Naive thymus-derived CD8-positive, alpha-beta T cell (primary cell): ENCODE data around the gene BRINP3. TPM values are rescaled to one million over a fixed set of nuclear protein-coding genes. Genes with fewer than 3 reads are reported as not detected.

Experiments
- ATAC-seq, 2 donors: fragments of 150-1000 bp; cut with Tn5 transposase in 1 of 2; sonication (Bioruptor Pico), chemical (Tn5 transposase) in 1 of 2; 1 replicate in 1 of 2; 2 replicates in 1 of 2; pipeline ENCODE4 v1.10.0; 2021; ENCODE audit warnings: mild to moderate bottlenecking in 2 of 2, moderate library complexity in 2 of 2
- POLR2A ChIA-PET: fragments of 350-600 bp; sonication (Branson Sonifier 250); formaldehyde crosslinking; loops from one replicate; lab custom pipeline; 2021; ENCODE audit warnings: antibody characterized with exemption; lab: Charles Lee
- DNase-seq, 10 donors: peaks; one replicate each; pipeline versions ENCODE4 v3.0.0 to v3.0.0-alpha.2; 2020 to 2022
- H3K27ac Mint-ChIP-seq, 10 donors: one replicate each; pipeline ENCODE4 v1.8.0; 2020 to 2022; ENCODE audit warnings: mild to moderate bottlenecking in 10 of 10, mixed read lengths in 10 of 10, moderate library complexity in 4 of 10, inconsistent platforms in 1 of 10
- H3K27me3 Mint-ChIP-seq, 5 donors: one replicate each; pipeline ENCODE4 v1.8.0; 2021 to 2022; ENCODE audit warnings: mixed read lengths in 5 of 5
- H3K36me3 Mint-ChIP-seq, 3 donors: one replicate each; pipeline ENCODE4 v1.8.0; 2020 to 2022; ENCODE audit warnings: mixed read lengths in 3 of 3, mild to moderate bottlenecking in 2 of 3, inconsistent platforms in 1 of 3
- H3K4me1 Mint-ChIP-seq, 4 donors: one replicate each; pipeline ENCODE4 v1.8.0; 2021 to 2022; ENCODE audit warnings: mixed read lengths in 4 of 4
- H3K4me3 Mint-ChIP-seq, 10 donors: one replicate each; pipeline ENCODE4 v1.8.0; 2020 to 2022; ENCODE audit warnings: mild to moderate bottlenecking in 10 of 10, mixed read lengths in 10 of 10, moderate library complexity in 6 of 10, inconsistent platforms in 1 of 10
- H3K9me3 Mint-ChIP-seq, 9 donors: one replicate each; pipeline ENCODE4 v1.8.0; 2020 to 2022; ENCODE audit warnings: mixed read lengths in 9 of 9, mild to moderate bottlenecking in 3 of 9, inconsistent platforms in 1 of 9, moderate library complexity in 1 of 9
- polyA plus RNA-seq, 3 donors: library from polyadenylated mRNA; unstranded; fragments of 300-500 nt; fragmentation: Illumina TruSeq; gene quantifications; one replicate each; pipeline ENCODE4 v1.2.3, GENCODE V29; 2021
- total RNA-seq, 8 experiments: library from RNA in 2 of 8; stranded (reverse) in 2 of 8; gene quantifications; one replicate each; pipeline ENCODE4 v1.2.3 and lab custom pipeline; 2021 to 2026

Gene BRINP3
- total and polyA plus RNA-seq, 5 experiments from 2014 or later = not detected

DNA sequence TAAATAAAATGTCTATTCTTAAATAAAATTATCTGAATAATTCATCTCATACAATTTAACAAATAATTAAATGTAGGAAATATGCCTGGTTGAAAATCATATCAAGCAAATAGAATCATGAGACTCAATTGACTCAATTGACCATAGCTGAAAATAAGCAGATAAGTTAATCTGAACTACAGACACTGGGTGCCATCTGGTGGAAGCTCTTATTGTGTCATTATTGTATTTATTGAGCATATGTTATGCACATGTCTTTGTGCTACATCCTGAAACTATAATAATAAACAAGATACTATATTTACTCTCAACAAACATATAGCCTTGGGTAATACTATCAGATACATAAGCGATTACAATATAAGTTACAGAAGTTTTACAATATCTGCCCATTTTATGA lies 41.0 kb downstream of the BRINP3 start:
- H3K9me3 Mint-ChIP-seq = peaks cover 0 to 9% (median 0%) of the 10 kb centered on the region in 9 donors
- POLR2A ChIA-PET = no interaction called here
- ATAC-seq = no peak
- no peaks in the 10 kb centered on the region for H3K27me3 Mint-ChIP-seq
- H3K27ac Mint-ChIP-seq = no peak overlapping the region
- no peaks in the 10 kb centered on the region for H3K4me1 Mint-ChIP-seq
- no peaks in the 10 kb centered on the region for H3K36me3 Mint-ChIP-seq
- DNase-seq = no peak
- no peak overlapping the region for H3K4me3 Mint-ChIP-seq

DNA sequence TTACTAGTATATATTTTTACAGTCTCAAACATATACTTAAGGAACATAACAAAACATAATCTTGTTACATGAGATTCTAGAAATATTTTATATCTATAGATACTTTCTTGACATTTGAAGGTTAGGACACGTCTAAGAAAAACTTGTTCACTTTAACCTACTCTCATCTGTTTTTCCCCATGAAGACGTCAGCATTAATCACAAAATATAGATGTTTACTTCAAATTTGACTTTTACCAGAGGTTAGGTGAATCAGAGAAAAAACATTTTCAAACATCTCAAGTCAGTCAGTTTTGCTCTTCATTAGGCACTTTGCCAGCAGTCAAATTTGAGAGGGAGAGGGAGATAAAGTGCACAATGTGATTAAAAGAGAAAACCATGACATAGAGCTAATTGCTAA lies 47.7 kb downstream of the BRINP3 start:
- ATAC-seq = no peak
- H3K9me3 Mint-ChIP-seq = peaks cover 0 to 6% (median 2%) of the 10 kb centered on the region in 9 donors
- no peaks in the 10 kb centered on the region for H3K27me3 Mint-ChIP-seq
- no peak for DNase-seq
- H3K36me3 Mint-ChIP-seq = no peaks in the 10 kb centered on the region
- no peaks in the 10 kb centered on the region for H3K4me1 Mint-ChIP-seq
- no peak overlapping the region for H3K4me3 Mint-ChIP-seq
- no peak overlapping the region for H3K27ac Mint-ChIP-seq
- POLR2A ChIA-PET = no interaction called here

DNA sequence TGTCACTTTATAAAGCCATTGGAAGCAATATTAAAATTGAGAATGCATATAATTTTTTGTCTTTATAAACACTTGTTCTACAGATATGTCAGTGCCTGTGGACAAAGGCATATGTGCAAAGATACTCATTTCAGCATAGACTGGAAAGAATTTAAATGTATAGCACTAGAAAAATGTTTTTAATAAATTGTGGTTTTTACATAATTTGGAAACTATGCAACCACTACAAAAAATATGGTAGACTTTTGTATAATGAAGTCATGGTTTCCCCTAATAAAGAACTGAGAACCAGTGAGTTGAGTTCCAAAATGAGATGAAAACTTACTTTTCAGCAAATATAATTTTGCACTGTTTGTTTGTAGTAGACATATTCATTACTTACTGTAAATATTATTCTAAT lies 48.5 kb downstream of the BRINP3 start:
- H3K27me3 Mint-ChIP-seq = no peaks in the 10 kb centered on the region
- H3K9me3 Mint-ChIP-seq = peaks cover 0 to 8% (median 3%) of the 10 kb centered on the region in 9 donors
- H3K4me3 Mint-ChIP-seq = no peak overlapping the region
- no peaks in the 10 kb centered on the region for H3K4me1 Mint-ChIP-seq
- no peak overlapping the region for H3K27ac Mint-ChIP-seq
- POLR2A ChIA-PET = no interaction called here
- H3K36me3 Mint-ChIP-seq = no peaks in the 10 kb centered on the region
- DNase-seq (no peak), ATAC-seq (no peak)

DNA sequence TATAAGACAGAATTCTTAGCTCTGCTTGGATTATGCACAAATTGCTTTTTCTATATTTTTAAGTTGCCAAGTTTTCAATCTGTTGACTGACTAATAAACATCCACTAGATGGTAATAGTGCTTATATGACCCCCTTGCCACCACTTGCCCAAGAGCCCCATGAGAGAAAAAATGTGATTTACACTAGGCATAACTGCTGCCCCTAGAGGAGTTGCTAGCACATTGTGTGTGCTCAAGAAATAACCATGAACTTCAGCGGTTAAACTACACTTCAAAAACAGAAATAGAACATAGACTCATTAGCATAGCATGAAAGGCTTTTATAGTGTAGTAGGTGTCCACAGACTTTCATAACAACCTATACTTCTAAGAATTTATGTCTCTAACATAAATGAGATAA lies 61.4 kb downstream of the BRINP3 start:
- Mint-ChIP-seq H3K4me1 (no peaks in the 10 kb centered on the region), H3K27me3 (no peaks in the 10 kb centered on the region), H3K9me3 (peaks cover 0 to 6% (median 0%) of the 10 kb centered on the region in 9 donors), H3K4me3 (no peak overlapping the region), H3K27ac (no peak overlapping the region), H3K36me3 (no peaks in the 10 kb centered on the region)
- ATAC-seq (no peak), DNase-seq (no peak)
- POLR2A ChIA-PET = no interaction called here

DNA sequence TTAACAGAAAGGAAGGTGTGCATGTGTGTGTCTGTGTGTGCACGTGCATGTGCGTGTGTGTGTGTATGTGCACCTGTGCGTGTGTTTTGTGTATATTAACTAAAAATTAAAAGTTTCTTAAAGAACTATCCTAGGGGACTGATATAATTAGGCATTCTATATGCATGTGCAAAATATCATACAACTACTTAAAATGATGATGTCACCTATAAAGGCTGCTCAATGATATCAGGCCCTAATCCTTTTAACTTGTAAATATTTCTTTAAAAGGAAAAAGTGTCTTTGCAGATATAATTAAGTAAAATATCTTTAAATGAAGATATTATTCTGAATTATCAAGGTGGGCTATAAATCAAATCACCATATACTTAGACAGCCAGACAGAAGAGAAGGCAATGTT lies 64.5 kb downstream of the BRINP3 start:
- Mint-ChIP-seq H3K4me3 (no peak overlapping the region), H3K36me3 (no peaks in the 10 kb centered on the region), H3K27me3 (no peaks in the 10 kb centered on the region), H3K9me3 (peaks cover 0 to 21% (median 3%) of the 10 kb centered on the region in 9 donors), H3K4me1 (no peaks in the 10 kb centered on the region), H3K27ac (no peak overlapping the region)
- DNase-seq (no peak), ATAC-seq (no peak)
- POLR2A ChIA-PET = no interaction called here

DNA sequence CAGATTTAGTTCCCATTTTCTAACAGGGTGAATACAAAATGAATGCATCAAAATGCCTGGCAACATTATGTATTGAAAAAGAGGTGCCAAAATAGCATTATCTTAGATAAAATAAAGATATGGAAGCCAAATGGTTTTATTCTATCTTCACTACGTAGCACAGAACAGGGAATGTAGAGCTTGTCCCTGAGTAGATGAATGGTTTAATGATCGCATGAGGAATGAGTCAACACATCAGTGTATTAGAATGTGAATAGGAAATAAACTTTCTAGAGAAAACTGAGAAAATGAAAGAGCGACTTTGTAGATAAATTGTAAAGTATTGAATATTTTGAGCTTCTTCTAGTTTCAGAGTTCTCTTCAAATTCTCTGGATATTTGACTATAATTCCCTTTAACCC lies 74.3 kb downstream of the BRINP3 start:
- no peak overlapping the region for H3K27ac Mint-ChIP-seq
- H3K4me3 Mint-ChIP-seq = no peak overlapping the region
- no peak for DNase-seq
- POLR2A ChIA-PET = no interaction called here
- no peaks in the 10 kb centered on the region for H3K36me3 Mint-ChIP-seq
- H3K27me3 Mint-ChIP-seq = no peaks in the 10 kb centered on the region
- no peaks in the 10 kb centered on the region for H3K4me1 Mint-ChIP-seq
- peaks cover 0 to 10% (median 6%) of the 10 kb centered on the region in 9 donors for H3K9me3 Mint-ChIP-seq
- ATAC-seq = no peak

DNA sequence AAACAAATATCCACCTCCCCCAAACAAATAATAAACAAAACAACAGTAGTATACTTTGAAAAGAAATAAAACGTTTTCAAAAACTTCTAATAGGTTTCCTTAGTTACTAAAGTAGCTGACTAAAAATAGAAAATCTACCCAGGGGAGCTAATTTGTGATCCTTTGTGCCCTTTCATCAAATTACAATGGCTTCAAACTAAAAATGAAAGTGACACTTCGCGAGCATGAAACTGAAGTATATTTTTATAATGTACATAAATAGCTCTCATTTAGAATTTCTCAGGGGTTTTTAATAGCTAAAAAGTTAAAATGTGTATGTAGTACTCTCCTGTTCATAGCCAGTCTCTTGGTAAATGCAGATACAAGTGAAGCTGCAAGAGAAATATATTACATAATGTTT lies 78.4 kb downstream of the BRINP3 start:
- Mint-ChIP-seq H3K36me3 (no peaks in the 10 kb centered on the region), H3K4me3 (no peak overlapping the region), H3K9me3 (peaks cover 0 to 18% (median 6%) of the 10 kb centered on the region in 9 donors), H3K4me1 (no peaks in the 10 kb centered on the region), H3K27me3 (no peaks in the 10 kb centered on the region), H3K27ac (no peak overlapping the region)
- ATAC-seq (no peak), DNase-seq (no peak)
- POLR2A ChIA-PET = interaction anchor here (1.0 kb wide), 1 partner anchor 9 kb away, joined by 3 read pairs; no protein-coding TSS in a partner anchor

DNA sequence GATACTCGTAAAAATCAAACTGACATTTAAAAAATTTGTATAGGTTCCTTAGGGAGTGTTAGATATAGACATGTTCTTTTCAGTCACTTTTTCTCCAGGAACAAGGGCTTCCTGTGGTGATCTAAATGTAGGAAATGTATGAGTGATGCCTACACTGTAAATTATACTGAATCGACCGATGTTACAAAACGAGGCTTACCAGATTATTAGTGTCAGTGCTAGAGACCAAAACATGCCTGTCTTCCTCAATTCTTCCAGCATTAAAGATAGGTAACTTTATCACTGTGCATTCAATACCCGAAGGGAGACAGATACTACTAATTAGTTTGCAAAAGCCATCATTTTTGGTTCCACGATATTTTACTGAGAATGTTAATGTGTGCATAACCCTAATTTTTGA lies 86.1 kb downstream of the BRINP3 start:
- Mint-ChIP-seq H3K27ac (no peak overlapping the region), H3K9me3 (peaks cover 0 to 19% (median 3%) of the 10 kb centered on the region in 9 donors), H3K27me3 (no peaks in the 10 kb centered on the region), H3K36me3 (no peaks in the 10 kb centered on the region), H3K4me3 (no peak overlapping the region), H3K4me1 (no peaks in the 10 kb centered on the region)
- ATAC-seq = no peak
- POLR2A ChIA-PET = no interaction called here
- DNase-seq = no peak

DNA sequence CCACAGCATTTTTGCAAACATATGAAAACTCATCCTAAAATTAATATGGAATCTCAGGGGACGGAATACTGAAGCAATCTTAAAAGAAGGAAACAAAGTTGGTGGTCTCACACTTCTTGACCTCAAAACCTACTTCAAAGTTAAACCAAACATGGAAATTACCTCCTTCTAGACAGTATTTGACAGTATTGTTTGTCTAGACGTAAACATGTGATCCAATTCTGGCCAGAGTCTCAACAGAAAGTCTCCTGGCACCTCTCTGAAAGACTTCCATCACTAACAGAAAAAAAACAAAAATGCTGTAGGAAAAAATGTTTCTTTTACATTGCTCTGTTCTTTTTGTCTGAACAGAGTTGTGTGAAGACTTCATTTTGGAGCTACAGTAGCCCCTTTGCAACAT lies 99.7 kb downstream of the BRINP3 start:
- no peak overlapping the region for H3K4me3 Mint-ChIP-seq
- POLR2A ChIA-PET = no interaction called here
- H3K27ac Mint-ChIP-seq = no peak overlapping the region
- ATAC-seq (no peak), DNase-seq (no peak)
- H3K27me3 Mint-ChIP-seq = no peaks in the 10 kb centered on the region
- no peaks in the 10 kb centered on the region for H3K4me1 Mint-ChIP-seq
- H3K36me3 Mint-ChIP-seq = no peaks in the 10 kb centered on the region
- H3K9me3 Mint-ChIP-seq = peaks cover 3 to 37% (median 11%) of the 10 kb centered on the region in 9 donors

DNA sequence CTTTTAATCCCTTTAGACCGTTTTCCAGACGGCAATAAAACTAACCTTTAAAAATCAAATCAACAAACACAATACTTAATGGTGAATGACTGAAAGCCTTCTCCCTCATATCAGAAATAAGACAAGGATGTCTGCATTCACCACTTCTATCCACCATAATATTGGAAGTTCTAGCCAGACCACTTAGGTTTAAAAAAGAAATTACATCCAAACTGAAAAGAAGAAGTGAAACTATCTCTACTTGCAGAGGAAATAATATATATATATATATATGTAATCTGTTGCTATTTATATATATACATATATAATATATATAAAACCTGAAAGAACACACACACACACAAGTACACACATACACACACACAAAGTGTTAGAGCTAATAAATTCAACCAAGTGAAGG lies 100.4 kb downstream of the BRINP3 start:
- POLR2A ChIA-PET = no interaction called here

DNA sequence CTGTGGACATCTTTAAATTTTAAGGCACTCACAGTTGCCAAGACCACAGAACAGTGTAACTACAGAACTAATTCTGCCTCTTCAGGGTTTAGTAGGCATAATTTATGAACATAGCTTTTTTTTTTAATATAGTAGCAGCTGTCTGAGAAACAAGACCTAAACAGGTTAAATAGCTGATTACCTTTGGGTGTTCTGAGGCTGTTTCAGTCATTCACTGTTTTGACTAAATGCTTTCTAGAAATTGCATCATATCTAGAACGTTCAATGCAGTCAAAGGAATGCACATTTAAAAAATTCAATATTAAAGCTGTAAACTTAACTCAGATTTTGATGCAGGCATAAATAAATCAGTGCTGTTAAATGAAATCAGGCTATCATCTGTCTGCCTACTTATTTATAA lies 101.6 kb downstream of the BRINP3 start:
- DNase-seq = no peak
- POLR2A ChIA-PET = no interaction called here
- no peak for ATAC-seq
- Mint-ChIP-seq H3K9me3 (peaks cover 0 to 24% (median 10%) of the 10 kb centered on the region in 9 donors), H3K36me3 (no peaks in the 10 kb centered on the region), H3K27me3 (no peaks in the 10 kb centered on the region), H3K4me3 (no peak overlapping the region), H3K4me1 (no peaks in the 10 kb centered on the region), H3K27ac (no peak overlapping the region)

More for the DNA sequence above, 100.4 kb downstream of the BRINP3 start:
- H3K4me3 Mint-ChIP-seq = no peak overlapping the region
- ATAC-seq (no peak), DNase-seq (no peak)
- no peaks in the 10 kb centered on the region for H3K27me3 Mint-ChIP-seq
- H3K27ac Mint-ChIP-seq = no peak overlapping the region
- no peaks in the 10 kb centered on the region for H3K4me1 Mint-ChIP-seq
- no peaks in the 10 kb centered on the region for H3K36me3 Mint-ChIP-seq
- H3K9me3 Mint-ChIP-seq = peaks cover 2 to 30% (median 10%) of the 10 kb centered on the region in 9 donors

DNA sequence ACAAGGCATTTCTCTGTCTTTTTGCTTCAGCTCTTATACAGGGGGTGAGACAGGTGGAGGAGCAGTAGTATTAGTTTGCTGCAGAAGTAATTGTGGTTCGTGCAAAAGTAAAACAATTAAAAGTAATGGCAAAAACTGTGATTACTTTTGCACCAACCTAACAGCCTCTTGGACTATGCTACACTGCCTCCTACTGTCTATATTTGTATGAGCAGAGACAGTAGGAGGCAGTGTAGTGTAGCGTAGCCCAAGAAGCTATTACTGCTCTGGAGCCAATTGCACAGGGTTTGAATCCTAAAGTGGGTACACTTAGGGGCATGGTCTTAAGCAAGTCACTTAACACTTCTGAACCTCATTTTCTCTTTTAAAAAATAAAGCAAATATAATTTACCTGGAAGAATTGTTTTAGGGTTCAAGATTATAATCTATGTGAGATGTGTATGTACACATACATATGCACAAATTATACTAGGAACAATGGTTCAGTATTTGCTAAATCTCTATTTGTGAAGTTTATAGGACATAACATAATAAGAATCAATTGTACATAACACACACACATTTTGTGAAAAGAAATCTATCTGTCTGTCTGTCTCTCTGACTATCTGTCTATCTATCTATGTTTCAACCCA lies 103.8 kb downstream of the BRINP3 start:
- peaks cover 1 to 14% (median 2%) of the 10 kb centered on the region in 9 donors for H3K9me3 Mint-ChIP-seq
- DNase-seq (no peak), ATAC-seq (no peak)
- POLR2A ChIA-PET = no interaction called here
- no peaks in the 10 kb centered on the region for H3K4me1 Mint-ChIP-seq
- no peak overlapping the region for H3K27ac Mint-ChIP-seq
- no peaks in the 10 kb centered on the region for H3K27me3 Mint-ChIP-seq
- H3K36me3 Mint-ChIP-seq = no peaks in the 10 kb centered on the region
- H3K4me3 Mint-ChIP-seq = no peak overlapping the region

DNA sequence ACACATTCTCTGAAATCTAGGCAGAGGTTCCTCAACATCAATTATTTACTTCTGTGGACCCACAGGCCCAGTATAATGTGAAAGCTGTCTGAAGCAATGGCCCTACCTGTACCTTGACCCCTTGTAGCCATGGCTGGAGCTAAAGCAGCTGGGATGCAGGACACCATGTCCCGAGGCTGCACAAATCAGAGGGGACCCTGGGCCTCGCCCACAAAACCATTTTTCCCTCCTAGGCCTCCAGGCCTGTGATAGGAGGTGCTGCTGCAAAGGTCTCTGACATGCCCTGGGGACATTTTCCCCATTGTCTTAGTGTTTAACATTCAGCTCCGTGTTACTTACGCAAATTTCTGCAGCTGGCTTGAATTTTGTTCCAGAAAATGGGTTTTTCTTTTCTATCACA lies 110.5 kb downstream of the BRINP3 start:
- no peak for DNase-seq
- no peaks in the 10 kb centered on the region for H3K4me1 Mint-ChIP-seq
- no peak overlapping the region for H3K27ac Mint-ChIP-seq
- H3K4me3 Mint-ChIP-seq = no peak overlapping the region
- H3K9me3 Mint-ChIP-seq = peaks cover 4 to 36% (median 15%) of the 10 kb centered on the region in 9 donors
- no peak for ATAC-seq
- POLR2A ChIA-PET = no interaction called here
- no peaks in the 10 kb centered on the region for H3K27me3 Mint-ChIP-seq
- H3K36me3 Mint-ChIP-seq = peaks cover 0 to 7% (median 0%) of the 10 kb centered on the region in 3 donors

DNA sequence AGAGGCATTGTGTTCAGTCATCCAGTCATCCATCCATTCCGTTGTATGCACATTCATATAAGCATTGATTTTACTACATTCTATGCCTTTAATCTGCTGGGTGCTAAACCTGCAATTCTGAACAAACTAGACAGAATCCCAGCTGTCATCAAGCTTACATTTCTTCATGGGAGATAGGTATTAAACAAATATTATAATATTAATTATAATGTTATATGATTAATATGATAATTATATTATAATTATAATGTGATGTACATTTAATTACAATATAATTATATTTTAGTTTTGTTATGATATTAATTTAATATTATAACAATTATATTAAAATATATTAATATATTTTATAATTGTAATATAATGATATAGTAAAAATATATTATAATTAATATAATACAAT lies 112.4 kb downstream of the BRINP3 start:
- peaks cover 10 to 32% (median 23%) of the 10 kb centered on the region in 9 donors for H3K9me3 Mint-ChIP-seq
- no peaks in the 10 kb centered on the region for H3K4me1 Mint-ChIP-seq
- H3K36me3 Mint-ChIP-seq = peaks cover 0 to 11% (median 0%) of the 10 kb centered on the region in 3 donors

More for the DNA sequence above, 112.4 kb downstream of the BRINP3 start:
- Mint-ChIP-seq H3K27ac (no peak overlapping the region), H3K4me3 (no peak overlapping the region), H3K27me3 (no peaks in the 10 kb centered on the region)
- POLR2A ChIA-PET = no interaction called here
- ATAC-seq = no peak
- no peak for DNase-seq
